NCI-H2171 (cell line): ENCODE measurements around the gene ORM2.

Source experiments
- DNase-seq: peaks from one replicate; lab custom pipeline; 2025; lab: John Stamatoyannopoulos, UW

Gene ORM2

GRCh38 chr9:114294664-114295063, 35.0 kb upstream of the ORM2 start:
- no peak for DNase-seq

GRCh38 chr9:114296338-114296737, 33.3 kb upstream of the ORM2 start:
- no peak for DNase-seq

GRCh38 chr9:114299286-114300152, 30.1 kb upstream of the ORM2 start:
- no peak for DNase-seq

GRCh38 chr9:114300153-114300845, 29.4 kb upstream of the ORM2 start:
- DNase-seq: no peak

GRCh38 chr9:114300846-114301797, 28.5 kb upstream of the ORM2 start:
- DNase-seq: no peak

GRCh38 chr9:114301798-114302565, 27.7 kb upstream of the ORM2 start:
- DNase-seq: no peak

GRCh38 chr9:114302727-114303126, 26.9 kb upstream of the ORM2 start:
- DNase-seq: no peak

- no peak for DNase-seq
Observed at GRCh38 chr9:114303571-114303970, 26.1 kb upstream of the ORM2 start.

GRCh38 chr9:114303977-114304376, 25.7 kb upstream of the ORM2 start:
- no peak for DNase-seq

- DNase-seq: no peak
Observed at GRCh38 chr9:114304416-114305188, 25.1 kb upstream of the ORM2 start.

GRCh38 chr9:114307899-114308267, 21.8 kb upstream of the ORM2 start:
- no peak for DNase-seq

GRCh38 chr9:114308361-114308950, 21.2 kb upstream of the ORM2 start:
- DNase-seq: no peak

- no peak for DNase-seq
Observed at GRCh38 chr9:114309096-114309495, 20.6 kb upstream of the ORM2 start.

- no peak for DNase-seq
Observed at GRCh38 chr9:114310471-114311450, 18.9 kb upstream of the ORM2 start.

GRCh38 chr9:114311571-114312512, 17.8 kb upstream of the ORM2 start:
- no peak for DNase-seq

- no peak for DNase-seq
Observed at GRCh38 chr9:114312513-114312875, 17.2 kb upstream of the ORM2 start.

- DNase-seq: no peak
Observed at GRCh38 chr9:114313186-114313585, 16.5 kb upstream of the ORM2 start.

- peak; percentile 34 for DNase-seq
Observed at GRCh38 chr9:114314256-114314867, 15.3 kb upstream of the ORM2 start.
